HepG2 (cell line): ENCODE results near the gene ISOC2. TPM values are rescaled to one million over a fixed set of nuclear protein-coding genes. Genes with fewer than 3 reads are reported as not detected.

Experiments
- ATF6 ChIP-seq: sonication (generic); formaldehyde crosslinking; conservative IDR thresholded peaks from 2 replicates; pipeline ENCODE4 v1.4.0; 2020; ENCODE audit warnings: missing genetic modification reagents
- HNF4A ChIP-seq: sonication (generic); formaldehyde crosslinking; IDR thresholded peaks from 2 replicates; pipeline ENCODE4 v1.4.0; 2020; ENCODE audit warnings: missing genetic modification reagents
- KIAA2018 ChIP-seq: sonication (generic); formaldehyde crosslinking; IDR thresholded peaks from 2 replicates; pipeline ENCODE4 v1.5.0; 2020; ENCODE audit warnings: mild to moderate bottlenecking, missing genetic modification reagents, borderline replicate concordance
- PATZ1 ChIP-seq: sonication (generic); formaldehyde crosslinking; IDR thresholded peaks from 2 replicates; pipeline ENCODE4 v1.4.0; 2020; ENCODE audit warnings: missing genetic modification reagents
- SPEN ChIP-seq: sonication (generic); formaldehyde crosslinking; IDR thresholded peaks from 2 replicates; pipeline ENCODE4 v1.5.1; 2020; ENCODE audit warnings: low read depth, mild to moderate bottlenecking, missing genetic modification reagents
- ZNF670 ChIP-seq: sonication (generic); formaldehyde crosslinking; IDR thresholded peaks from 2 replicates; pipeline ENCODE4 v1.8.0; 2022; ENCODE audit warnings: mild to moderate bottlenecking, missing genetic modification reagents, borderline replicate concordance
- ZNF724P ChIP-seq: sonication (generic); formaldehyde crosslinking; IDR thresholded peaks from 2 replicates; pipeline ENCODE4 v1.8.0; 2022; ENCODE audit warnings: missing genetic modification reagents, borderline replicate concordance
- ZSCAN20 ChIP-seq: sonication (generic); formaldehyde crosslinking; IDR thresholded peaks from 2 replicates; pipeline ENCODE4 v1.4.0; 2020; ENCODE audit warnings: missing genetic modification reagents, mild to moderate bottlenecking, borderline replicate concordance
- polyA plus RNA-seq, 8 experiments: library from polyadenylated mRNA; depleted of rRNA in 3 of 8; stranded (reverse) in 7 of 8; unstranded in 1 of 8; fragments of >200 nt; fragmentation: Illumina TruSeq in 4 of 8; extraction: Trizol in 4 of 8; gene quantifications; 2 replicates each; pipeline versions ENCODE4 v1.2.1 to v1.2.3, GENCODE V29; 2011 to 2016; ENCODE audit warnings: low read depth in 4 of 8, missing spikeins in 1 of 8, mixed read lengths in 1 of 8; ENCODE audit not compliant: insufficient read depth in 1 of 8
- total RNA-seq, 5 experiments: library from RNA; depleted of rRNA; stranded (reverse); fragments of >200 nt; fragmentation: Illumina TruSeq; extraction: Trizol; gene quantifications; 2 replicates each; pipeline ENCODE4 v1.2.3, GENCODE V29; 2016; ENCODE audit warnings: low read depth in 1 of 5

ISOC2 gene
- total and polyA plus RNA-seq, 2 of the 13 experiments (the other 11 are each of a cell fraction or from before 2014, with no cell fraction given), result 76.8 to 105 TPM

- TF ChIP-seq KIAA2018 (CRISPR knock-in tag) (no peak), ATF6 (CRISPR knock-in tag) (no peak), ZNF724P (CRISPR knock-in tag) (no peak), ZNF670 (CRISPR knock-in tag) (no peak), HNF4A (CRISPR knock-in tag) (no peak), PATZ1 (no peak), ZSCAN20 (CRISPR knock-in tag) (no peak), SPEN (CRISPR knock-in tag) (no peak)
These were observed 16.8 kb downstream of the ISOC2 start (continued) for GRCh38 chr19:55444646-55445045.
